A549 treated with AZD9567 at 1 μM for 4 hours (cell line): ENCODE results near the gene GPA33. TPM values are rescaled to one million over a fixed set of nuclear protein-coding genes. Genes with fewer than 3 reads are reported as not detected.

Experiments used
- total RNA-seq: library from RNA; stranded (reverse); fragments of 200-300 nt; extraction: Qiagen RNA extraction; gene quantifications from 5 replicates; pipeline ENCODE4 v1.2.3, GENCODE V29; 2022; ENCODE audit not compliant: insufficient read depth

GPA33 gene, protein sequence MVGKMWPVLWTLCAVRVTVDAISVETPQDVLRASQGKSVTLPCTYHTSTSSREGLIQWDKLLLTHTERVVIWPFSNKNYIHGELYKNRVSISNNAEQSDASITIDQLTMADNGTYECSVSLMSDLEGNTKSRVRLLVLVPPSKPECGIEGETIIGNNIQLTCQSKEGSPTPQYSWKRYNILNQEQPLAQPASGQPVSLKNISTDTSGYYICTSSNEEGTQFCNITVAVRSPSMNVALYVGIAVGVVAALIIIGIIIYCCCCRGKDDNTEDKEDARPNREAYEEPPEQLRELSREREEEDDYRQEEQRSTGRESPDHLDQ
- total RNA-seq, result not detected in 5 replicates

DNA sequence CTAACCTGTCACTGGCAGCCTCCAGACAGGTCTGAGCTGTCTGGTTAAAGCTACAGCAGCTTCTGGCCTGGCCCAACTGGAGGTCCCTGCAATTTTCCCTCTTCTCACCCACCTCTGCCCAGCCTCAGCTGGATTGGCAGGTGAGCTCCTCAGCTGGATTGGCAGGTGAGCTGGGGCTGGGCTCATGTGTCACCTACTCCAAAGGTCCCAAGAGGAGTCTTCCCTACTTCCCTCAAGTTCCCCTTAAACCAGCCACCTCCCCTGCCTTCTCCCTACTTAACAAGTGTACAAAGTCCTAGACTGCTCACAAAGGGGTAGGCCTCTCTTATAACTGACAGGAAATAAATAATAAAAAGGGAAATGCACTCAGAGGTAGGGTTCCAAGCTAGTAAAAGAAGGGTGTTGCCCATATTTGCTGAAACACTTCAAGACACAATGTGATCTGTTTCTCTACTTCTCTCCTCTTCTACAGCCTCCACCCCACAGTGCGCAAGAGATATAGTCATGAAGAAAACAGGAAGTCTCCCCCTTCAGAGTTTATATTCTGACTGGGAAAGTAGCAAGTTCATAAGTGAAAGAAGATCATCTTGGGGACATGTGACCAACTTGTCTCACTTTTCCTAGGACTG lies at the start of gene GPA33:
Gene GPA33 (minus strand): TSS at position 64 of the 629 bp plus-strand sequence. CDS start 90 bp downstream, outside the sequence.

DNA sequence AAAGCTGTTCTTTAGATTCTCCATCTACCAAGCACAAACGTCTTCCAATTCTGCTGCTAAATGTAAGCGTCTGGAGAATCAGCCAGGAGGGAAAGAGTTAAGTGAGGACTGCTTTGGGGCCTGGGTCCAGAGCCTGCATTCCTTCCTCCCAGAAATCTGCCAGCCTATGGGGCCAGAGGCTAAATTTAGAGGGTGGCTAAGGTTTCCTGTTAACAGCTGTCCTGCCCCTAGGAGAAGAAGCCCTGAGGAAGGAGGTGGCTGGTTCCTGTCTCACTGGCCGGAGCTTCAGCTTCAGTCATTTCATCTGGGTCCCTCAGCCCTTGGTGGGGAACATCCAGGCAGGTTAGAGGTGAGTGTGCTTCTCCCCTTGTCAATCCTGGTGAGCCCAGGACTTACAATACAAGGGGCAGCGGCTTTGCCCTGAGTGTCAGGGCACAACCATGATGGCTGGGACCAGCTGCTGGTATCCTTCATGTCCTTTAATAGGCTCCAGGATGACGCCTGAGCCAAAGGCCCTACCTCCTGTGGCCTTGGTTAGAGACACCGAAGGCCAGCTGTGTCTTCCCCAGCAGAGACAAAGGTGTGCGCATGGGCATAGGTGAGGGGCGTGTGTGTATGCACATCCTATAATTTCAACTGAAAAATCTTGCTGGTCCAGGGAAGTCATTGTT lies 3.8 kb upstream of the GPA33 start, which contains the start of gene STYXL2:
Gene STYXL2 (plus strand): TSS at position 230 of the 671 bp plus-strand sequence. CDS start 775 bp downstream, outside the sequence.

Other genes with a start within 250 kb of the GPA33 start
- gene TADA1, start 214.1 kb downstream of the GPA33 start, total RNA-seq, result 10.5 to 14.8 TPM (median 13.4 TPM) in 5 replicates
- 0.03 to 0.05 TPM in 2 of 5 replicates, not detected in the others for gene ILDR2, start 114.8 kb downstream of the GPA33 start, total RNA-seq
- gene MAEL, start 101.1 kb downstream of the GPA33 start, total RNA-seq, result not detected in 5 replicates
- gene STYXL2, start 3.7 kb upstream of the GPA33 start, total RNA-seq, result not detected in 5 replicates
- gene POU2F1, start 130.5 kb upstream of the GPA33 start, total RNA-seq, result 3.1 to 4.0 TPM (median 3.7 TPM) in 5 replicates